Retinal pigment epithelial cell (primary cell): ENCODE measurements around the gene MED15.

Source experiments
- DNase-seq: peaks from one replicate; pipeline ENCODE4 v3.0.0-alpha.2; 2010; ENCODE audit warnings: low read depth
- H3K4me3 ChIP-seq: 2 replicates; pipeline ENCODE4 v1.5.1; 2011; ENCODE audit warnings: mild to moderate bottlenecking, low read length, control low read depth, moderate library complexity
- TF ChIP-seq, protein P1 (sequence below): conservative IDR thresholded peaks from 2 replicates; pipeline ENCODE4 v1.5.1; 2011; ENCODE audit warnings: low read depth, low read length, control low read depth, inconsistent platforms

Gene MED15

DNA sequence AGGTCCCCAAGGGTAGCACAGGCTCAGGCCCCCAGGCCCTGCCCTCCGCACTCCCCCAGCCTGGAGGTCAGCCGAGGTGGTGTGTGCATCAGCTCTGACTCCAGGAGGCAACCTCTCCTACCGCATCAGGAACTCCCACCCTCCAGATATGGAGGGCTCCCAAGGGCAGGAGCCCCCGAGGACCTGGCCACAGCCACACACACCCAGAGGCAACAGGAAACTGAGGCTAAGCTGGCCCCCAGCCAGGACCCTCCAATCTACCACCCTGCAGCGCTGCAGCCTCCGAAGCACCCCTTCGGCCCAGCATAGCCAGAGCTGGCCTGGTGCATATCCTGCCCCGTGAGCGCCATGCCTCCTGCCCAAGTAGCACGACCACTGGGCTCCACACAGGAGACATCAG, 104.0 kb downstream of the MED15 start:
- no peak overlapping the region for H3K4me3 ChIP-seq
- DNase-seq: no peak
- TF ChIP-seq, protein P1, sequence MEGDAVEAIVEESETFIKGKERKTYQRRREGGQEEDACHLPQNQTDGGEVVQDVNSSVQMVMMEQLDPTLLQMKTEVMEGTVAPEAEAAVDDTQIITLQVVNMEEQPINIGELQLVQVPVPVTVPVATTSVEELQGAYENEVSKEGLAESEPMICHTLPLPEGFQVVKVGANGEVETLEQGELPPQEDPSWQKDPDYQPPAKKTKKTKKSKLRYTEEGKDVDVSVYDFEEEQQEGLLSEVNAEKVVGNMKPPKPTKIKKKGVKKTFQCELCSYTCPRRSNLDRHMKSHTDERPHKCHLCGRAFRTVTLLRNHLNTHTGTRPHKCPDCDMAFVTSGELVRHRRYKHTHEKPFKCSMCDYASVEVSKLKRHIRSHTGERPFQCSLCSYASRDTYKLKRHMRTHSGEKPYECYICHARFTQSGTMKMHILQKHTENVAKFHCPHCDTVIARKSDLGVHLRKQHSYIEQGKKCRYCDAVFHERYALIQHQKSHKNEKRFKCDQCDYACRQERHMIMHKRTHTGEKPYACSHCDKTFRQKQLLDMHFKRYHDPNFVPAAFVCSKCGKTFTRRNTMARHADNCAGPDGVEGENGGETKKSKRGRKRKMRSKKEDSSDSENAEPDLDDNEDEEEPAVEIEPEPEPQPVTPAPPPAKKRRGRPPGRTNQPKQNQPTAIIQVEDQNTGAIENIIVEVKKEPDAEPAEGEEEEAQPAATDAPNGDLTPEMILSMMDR: no peak

DNA sequence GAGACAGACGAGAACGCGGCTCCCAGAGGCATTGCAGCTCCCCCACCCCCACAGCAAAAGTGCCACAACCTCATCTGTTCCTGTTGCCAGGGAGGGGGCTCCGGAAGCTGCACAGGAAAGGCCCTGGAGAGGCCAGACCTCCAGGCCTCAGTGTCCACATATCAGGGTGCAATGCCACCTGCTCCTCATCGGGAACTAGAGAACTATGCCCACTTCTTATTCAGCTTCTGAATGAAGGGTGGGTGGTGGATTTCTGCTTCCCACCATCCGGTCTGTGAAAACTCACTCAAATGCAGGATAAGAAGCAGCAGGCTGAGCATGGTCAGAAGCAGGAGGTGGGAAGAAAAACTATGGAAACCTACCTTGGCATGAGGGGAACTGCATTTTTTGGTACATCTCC, 105.9 kb downstream of the MED15 start:
- TF ChIP-seq, protein P1: no peak
- H3K4me3 ChIP-seq: no peak overlapping the region
- no peak for DNase-seq

DNA sequence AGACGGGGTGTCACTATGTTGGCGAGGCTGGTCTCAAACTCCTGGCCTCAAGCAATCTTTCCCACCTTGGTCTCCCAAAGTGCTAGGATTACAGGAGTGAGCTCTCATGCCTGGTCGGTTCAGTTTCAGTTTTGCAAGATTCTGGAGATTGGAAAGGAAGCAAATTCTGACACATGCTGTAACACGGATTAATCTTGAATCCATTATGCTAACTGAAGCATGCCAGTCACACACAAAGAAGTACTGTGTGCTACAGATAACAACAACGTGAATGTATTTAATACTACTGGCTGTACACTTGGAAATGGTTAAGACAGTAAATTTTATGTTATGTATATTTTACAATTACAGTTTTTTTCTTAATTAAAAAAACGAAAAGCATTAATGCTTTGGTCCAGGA, 107.6 kb downstream of the MED15 start:
- TF ChIP-seq, protein P1: no peak
- peak; percentile 51 for DNase-seq
- H3K4me3 ChIP-seq: no peak overlapping the region

GRCh38 chr22:20615533-20616450, 108.4 kb downstream of the MED15 start:
- H3K4me3 ChIP-seq: no peak overlapping the region
- TF ChIP-seq, protein P1: no peak
- DNase-seq: no peak

GRCh38 chr22:20616451-20617043, 109.1 kb downstream of the MED15 start:
- DNase-seq: no peak
- TF ChIP-seq, protein P1: no peak
- H3K4me3 ChIP-seq: no peak overlapping the region

GRCh38 chr22:20618488-20618887, 111.1 kb downstream of the MED15 start:
- no peak overlapping the region for H3K4me3 ChIP-seq
- TF ChIP-seq, protein P1: no peak
- DNase-seq: no peak
